Endodermal cell (in vitro differentiated cells): ENCODE measurements around the gene EBPL. TPM values are rescaled to one million over a fixed set of nuclear protein-coding genes. Genes with fewer than 3 reads are reported as not detected.

Experiments
- DNase-seq: peaks from one replicate; pipeline ENCODE4 v3.0.0-alpha.2; 2017
- H3K27ac ChIP-seq: 2 replicates; pipeline ENCODE4 v1.5.1; 2013; ENCODE audit warnings: mild to moderate bottlenecking, low read depth, low read length, moderate library complexity
- H3K27me3 ChIP-seq: 2 replicates; pipeline ENCODE4 v1.6.1; 2013; ENCODE audit warnings: mild to moderate bottlenecking, low read length, moderate library complexity; ENCODE audit not compliant: insufficient read depth, control insufficient read depth, poor library complexity, severe bottlenecking
- H3K36me3 ChIP-seq: 2 replicates; pipeline ENCODE4 v1.7.0; 2013; ENCODE audit warnings: mild to moderate bottlenecking, low read length, moderate library complexity; ENCODE audit not compliant: control insufficient read depth, insufficient read depth
- H3K4me1 ChIP-seq: one replicate; pipeline ENCODE4 v1.7.0; 2013; ENCODE audit warnings: low read length; ENCODE audit not compliant: control insufficient read depth, insufficient read depth
- H3K4me3 ChIP-seq: 2 replicates; pipeline ENCODE4 v1.5.1; 2013; ENCODE audit warnings: mild to moderate bottlenecking, low read length, moderate library complexity
- H3K9ac ChIP-seq: 2 replicates; pipeline ENCODE4 v1.6.1; 2013; ENCODE audit warnings: mild to moderate bottlenecking, low read length, moderate library complexity; ENCODE audit not compliant: poor library complexity, severe bottlenecking; ENCODE audit errors: extremely low read depth
- H3K9me3 ChIP-seq: 2 replicates; pipeline ENCODE4 v1.6.1; 2013; ENCODE audit warnings: mild to moderate bottlenecking, low read length, moderate library complexity; ENCODE audit not compliant: control insufficient read depth
- H3K27ac Mint-ChIP-seq: 2 replicates; pipeline ENCODE4 v1.8.0; 2020; ENCODE audit warnings: mixed read lengths
- H3K27me3 Mint-ChIP-seq: 2 replicates; pipeline ENCODE4 v1.8.0; 2021; ENCODE audit warnings: mild to moderate bottlenecking, mixed read lengths; ENCODE audit not compliant: insufficient read depth
- H3K36me3 Mint-ChIP-seq: 2 replicates; pipeline ENCODE4 v1.8.0; 2020; ENCODE audit warnings: low read depth, mixed read lengths
- H3K4me1 Mint-ChIP-seq: 2 replicates; pipeline ENCODE4 v1.8.0; 2020; ENCODE audit warnings: mixed read lengths
- H3K4me3 Mint-ChIP-seq: 2 replicates; pipeline ENCODE4 v1.8.0; 2020; ENCODE audit warnings: mild to moderate bottlenecking, moderate library complexity, mixed read lengths
- H3K9me3 Mint-ChIP-seq: 2 replicates; pipeline ENCODE4 v1.8.0; 2020; ENCODE audit warnings: mild to moderate bottlenecking, mixed read lengths
- WGBS, 2 experiments: methylation state at CpG; one replicate each; pipeline versions ENCODE4 v1.1.5 to v1.1.7; 2013; ENCODE audit warnings: missing lambda C conversion rate in 2 of 2, mixed read lengths in 1 of 2; ENCODE audit not compliant: insufficient coverage in 1 of 2, insufficient read length in 1 of 2; 5-methylcytosine and 5-hydroxymethylcytosine counted together
- total RNA-seq, 2 donors: library from RNA; stranded (reverse); fragmentation: NEBNext Ultra II Directional in 1 of 2; extraction: Animal tissue kit (Norgen Biotek cat#: 25700) in 1 of 2; gene quantifications; 2 replicates in 1 of 2; 3 replicates in 1 of 2; pipeline ENCODE4 v1.2.1, GENCODE V29; 2021
- TF ChIP-seq, protein P1 (sequence below): fragments of 200-600 bp; sonication (generic); conservative IDR thresholded peaks from 2 replicates; pipeline ENCODE4 v1.5.0; 2021; ENCODE audit warnings: antibody characterized with exemption, mild to moderate bottlenecking

EBPL gene
- total RNA-seq, 2 donors from 2014 or later: 60.2 to 85.2 TPM

DNA sequence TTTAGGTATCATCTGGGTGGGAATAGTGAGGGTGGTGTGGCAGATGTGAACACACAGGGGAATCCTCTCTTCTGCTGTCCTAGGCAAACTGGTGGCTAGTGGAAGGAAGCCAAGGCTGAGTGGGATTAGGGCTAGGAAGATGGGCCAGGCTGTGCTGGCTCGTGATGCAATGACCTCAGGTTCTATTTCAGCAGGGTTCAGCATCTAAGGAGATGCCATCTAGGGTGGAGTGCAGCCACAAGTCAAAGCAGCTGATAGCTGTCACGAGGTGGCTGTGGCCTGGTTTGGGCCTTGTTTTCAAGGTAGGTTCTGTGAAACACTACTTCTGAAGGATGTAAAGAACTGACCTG is 41.3 kb downstream of the EBPL start:
- Histone ChIP-seq H3K36me3 (no peaks in the 10 kb centered on the region), H3K27me3 (no peaks in the 10 kb centered on the region), H3K4me3 (no peak overlapping the region), H3K9ac (no peak overlapping the region), H3K4me1 (no peaks in the 10 kb centered on the region), H3K27ac (no peak overlapping the region), H3K9me3 (no peaks in the 10 kb centered on the region)
- peaks cover 6% of the 10 kb centered on the region for H3K4me1 Mint-ChIP-seq
- TF ChIP-seq, protein P1, sequence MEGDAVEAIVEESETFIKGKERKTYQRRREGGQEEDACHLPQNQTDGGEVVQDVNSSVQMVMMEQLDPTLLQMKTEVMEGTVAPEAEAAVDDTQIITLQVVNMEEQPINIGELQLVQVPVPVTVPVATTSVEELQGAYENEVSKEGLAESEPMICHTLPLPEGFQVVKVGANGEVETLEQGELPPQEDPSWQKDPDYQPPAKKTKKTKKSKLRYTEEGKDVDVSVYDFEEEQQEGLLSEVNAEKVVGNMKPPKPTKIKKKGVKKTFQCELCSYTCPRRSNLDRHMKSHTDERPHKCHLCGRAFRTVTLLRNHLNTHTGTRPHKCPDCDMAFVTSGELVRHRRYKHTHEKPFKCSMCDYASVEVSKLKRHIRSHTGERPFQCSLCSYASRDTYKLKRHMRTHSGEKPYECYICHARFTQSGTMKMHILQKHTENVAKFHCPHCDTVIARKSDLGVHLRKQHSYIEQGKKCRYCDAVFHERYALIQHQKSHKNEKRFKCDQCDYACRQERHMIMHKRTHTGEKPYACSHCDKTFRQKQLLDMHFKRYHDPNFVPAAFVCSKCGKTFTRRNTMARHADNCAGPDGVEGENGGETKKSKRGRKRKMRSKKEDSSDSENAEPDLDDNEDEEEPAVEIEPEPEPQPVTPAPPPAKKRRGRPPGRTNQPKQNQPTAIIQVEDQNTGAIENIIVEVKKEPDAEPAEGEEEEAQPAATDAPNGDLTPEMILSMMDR: no peak
- WGBS, 2 experiments: 86% methylated on average over 2 of the region's 2 CpGs
- DNase-seq: no peak
- no peak overlapping the region for H3K27ac Mint-ChIP-seq
- no peaks in the 10 kb centered on the region for H3K27me3 Mint-ChIP-seq
- no peaks in the 10 kb centered on the region for H3K9me3 Mint-ChIP-seq
- H3K4me3 Mint-ChIP-seq: no peak overlapping the region
- H3K36me3 Mint-ChIP-seq: no peaks in the 10 kb centered on the region

GRCh38 chr13:49649244-49649962 is 41.9 kb downstream of the EBPL start:
- no peak for DNase-seq

GRCh38 chr13:49646688-49647087 is 44.6 kb downstream of the EBPL start:
- H3K9ac ChIP-seq: no peak overlapping the region
- no peak overlapping the region for H3K4me3 ChIP-seq
- no peak for DNase-seq
- H3K36me3 ChIP-seq: no peaks in the 10 kb centered on the region
- no peak overlapping the region for H3K4me3 Mint-ChIP-seq
- H3K36me3 Mint-ChIP-seq: no peaks in the 10 kb centered on the region
- H3K4me1 ChIP-seq: no peaks in the 10 kb centered on the region
- H3K27me3 ChIP-seq: no peaks in the 10 kb centered on the region
- H3K27ac ChIP-seq: no peak overlapping the region
- no peaks in the 10 kb centered on the region for H3K27me3 Mint-ChIP-seq
- H3K9me3 Mint-ChIP-seq: no peaks in the 10 kb centered on the region
- TF ChIP-seq, protein P1: no peak
- peaks cover 2% of the 10 kb centered on the region for H3K4me1 Mint-ChIP-seq
- 89 to 92% methylated on average over 2 to 3 of the region's 4 CpGs for WGBS, 2 experiments
- no peaks in the 10 kb centered on the region for H3K9me3 ChIP-seq
- no peak overlapping the region for H3K27ac Mint-ChIP-seq

More at GRCh38 chr13:49649244-49649962, 41.9 kb downstream of the EBPL start:
- H3K4me3 ChIP-seq: no peak overlapping the region
- H3K27me3 ChIP-seq: no peaks in the 10 kb centered on the region
- TF ChIP-seq, protein P1: peak; percentile 67
- H3K9me3 Mint-ChIP-seq: no peaks in the 10 kb centered on the region
- no peak overlapping the region for H3K4me3 Mint-ChIP-seq
- H3K9ac ChIP-seq: no peak overlapping the region
- H3K36me3 Mint-ChIP-seq: no peaks in the 10 kb centered on the region
- no peaks in the 10 kb centered on the region for H3K9me3 ChIP-seq
- no peaks in the 10 kb centered on the region for H3K36me3 ChIP-seq
- no peaks in the 10 kb centered on the region for H3K27me3 Mint-ChIP-seq
- H3K27ac ChIP-seq: no peak overlapping the region
- WGBS, 2 experiments: 54 to 90% methylated on average over 1 to 2 of the region's 5 CpGs
- H3K27ac Mint-ChIP-seq: no peak overlapping the region
- H3K4me1 Mint-ChIP-seq: peaks cover 6% of the 10 kb centered on the region
- no peaks in the 10 kb centered on the region for H3K4me1 ChIP-seq
